Measurements from ENCODE around the gene SORL1-AS1.

Gene SORL1-AS1

GRCh38 chr11:121452609-121453150, at the start of gene SORL1-AS1:
Gene SORL1-AS1, minus strand, starts transcription at chr11:121452967.
- TF ChIP-seq, protein P1, sequence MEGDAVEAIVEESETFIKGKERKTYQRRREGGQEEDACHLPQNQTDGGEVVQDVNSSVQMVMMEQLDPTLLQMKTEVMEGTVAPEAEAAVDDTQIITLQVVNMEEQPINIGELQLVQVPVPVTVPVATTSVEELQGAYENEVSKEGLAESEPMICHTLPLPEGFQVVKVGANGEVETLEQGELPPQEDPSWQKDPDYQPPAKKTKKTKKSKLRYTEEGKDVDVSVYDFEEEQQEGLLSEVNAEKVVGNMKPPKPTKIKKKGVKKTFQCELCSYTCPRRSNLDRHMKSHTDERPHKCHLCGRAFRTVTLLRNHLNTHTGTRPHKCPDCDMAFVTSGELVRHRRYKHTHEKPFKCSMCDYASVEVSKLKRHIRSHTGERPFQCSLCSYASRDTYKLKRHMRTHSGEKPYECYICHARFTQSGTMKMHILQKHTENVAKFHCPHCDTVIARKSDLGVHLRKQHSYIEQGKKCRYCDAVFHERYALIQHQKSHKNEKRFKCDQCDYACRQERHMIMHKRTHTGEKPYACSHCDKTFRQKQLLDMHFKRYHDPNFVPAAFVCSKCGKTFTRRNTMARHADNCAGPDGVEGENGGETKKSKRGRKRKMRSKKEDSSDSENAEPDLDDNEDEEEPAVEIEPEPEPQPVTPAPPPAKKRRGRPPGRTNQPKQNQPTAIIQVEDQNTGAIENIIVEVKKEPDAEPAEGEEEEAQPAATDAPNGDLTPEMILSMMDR (conservative IDR thresholded peaks at IDR 0.05; ENCODE audit: low read length) = no peak; the same call in 1 of the 2 replicates
- no peak for TF ChIP-seq EZH2phosphoT487 (IDR thresholded peaks at IDR 0.05; ENCODE audit: borderline replicate concordance, low read depth, low read length)
- POLR2A ChIA-PET = interaction anchor here (0.6 to 14.5 kb wide), 5 partner anchors 21 to 104 kb away, joined by 3 to 413 read pairs (median 4); no protein-coding TSS in a partner anchor
- H3K27ac ChIP-seq (ENCODE audit: low read depth, low read length, poor library complexity, severe bottlenecking) = peak within 1 kb of the TSS; percentile 97
- H3K36me3 ChIP-seq (ENCODE audit: insufficient read depth, low read length) = peaks cover 58% of the 10 kb centered on the region
- peak within 1 kb of the TSS; percentile 96 for H3K4me2 ChIP-seq (ENCODE audit: low read length)
- no TSS peak for BruUV-seq (replicated peaks)
- no peak within 1 kb of the TSS for H2AFZ ChIP-seq (ENCODE audit: low read length)
- peak; percentile 59 for DNase-seq (ENCODE audit: low spot score)
- H3K4me3 ChIP-seq (ENCODE audit: low read depth, low read length, poor library complexity, severe bottlenecking) = peak within 1 kb of the TSS; percentile 89
- H4K20me1 ChIP-seq (ENCODE audit: insufficient read depth, low read length) = peaks cover 16% of the 10 kb centered on the region
- H3K4me1 ChIP-seq (ENCODE audit: insufficient read depth, low read length, poor library complexity, severe bottlenecking) = peaks cover 73% of the 10 kb centered on the region
- CTCF ChIA-PET (ENCODE audit: unreplicated experiment) = interaction anchor here (0.8 to 1.2 kb wide), 2 partner anchors 25 to 41 kb away, joined by 3 read pairs; no protein-coding TSS in a partner anchor
- intact Hi-C loops (cut with micrococcal nuclease; ENCODE audit: unreplicated experiment) = no loop called here
- H3K79me2 ChIP-seq (ENCODE audit: insufficient read depth, low read depth, low read length) = peaks cover 91% of the 10 kb centered on the region
- no peaks in the 10 kb centered on the region for H3K9me2 ChIP-seq (ENCODE audit: insufficient read depth, low read length)
- no peaks in the 10 kb centered on the region for H3K9me3 ChIP-seq (ENCODE audit: low read length)

GRCh38 chr11:121500717-121501116, 48.0 kb upstream of the SORL1-AS1 start:
- POLR2A ChIA-PET = interaction anchor here (1.1 to 1.7 kb wide), 2 partner anchors 11 to 18 kb away, joined by 3 to 5 read pairs; no protein-coding TSS in a partner anchor
- Histone ChIP-seq H3K9me3 (ENCODE audit: low read length) (peaks cover 25% of the 10 kb centered on the region; the same call in 1 of the 2 replicates), H3K4me1 (ENCODE audit: insufficient read depth, low read length, poor library complexity, severe bottlenecking) (peaks cover 20% of the 10 kb centered on the region), H3K36me3 (ENCODE audit: insufficient read depth, low read length) (peaks cover 100% of the 10 kb centered on the region), H3K4me3 (ENCODE audit: low read depth, low read length, poor library complexity, severe bottlenecking) (no peak overlapping the region), H3K9me2 (ENCODE audit: insufficient read depth, low read length) (no peaks in the 10 kb centered on the region), H4K20me1 (ENCODE audit: insufficient read depth, low read length) (no peaks in the 10 kb centered on the region), H2AFZ (ENCODE audit: low read length) (no peak overlapping the region), H3K79me2 (ENCODE audit: insufficient read depth, low read depth, low read length) (peaks cover 83% of the 10 kb centered on the region), H3K27ac (ENCODE audit: low read depth, low read length, poor library complexity, severe bottlenecking) (peak overlapping the region; percentile 10), H3K4me2 (ENCODE audit: low read length) (no peak overlapping the region)
- no peak for DNase-seq (ENCODE audit: low spot score)
- CTCF ChIA-PET (ENCODE audit: unreplicated experiment) = no interaction called here
- BruUV-seq (replicated peaks) = no TSS peak
- intact Hi-C loops (cut with micrococcal nuclease; ENCODE audit: unreplicated experiment) = no loop called here
- TF ChIP-seq, protein P1 (conservative IDR thresholded peaks at IDR 0.05; ENCODE audit: low read length) = no peak
- no peak for TF ChIP-seq EZH2phosphoT487 (IDR thresholded peaks at IDR 0.05; ENCODE audit: borderline replicate concordance, low read depth, low read length)

DNA sequence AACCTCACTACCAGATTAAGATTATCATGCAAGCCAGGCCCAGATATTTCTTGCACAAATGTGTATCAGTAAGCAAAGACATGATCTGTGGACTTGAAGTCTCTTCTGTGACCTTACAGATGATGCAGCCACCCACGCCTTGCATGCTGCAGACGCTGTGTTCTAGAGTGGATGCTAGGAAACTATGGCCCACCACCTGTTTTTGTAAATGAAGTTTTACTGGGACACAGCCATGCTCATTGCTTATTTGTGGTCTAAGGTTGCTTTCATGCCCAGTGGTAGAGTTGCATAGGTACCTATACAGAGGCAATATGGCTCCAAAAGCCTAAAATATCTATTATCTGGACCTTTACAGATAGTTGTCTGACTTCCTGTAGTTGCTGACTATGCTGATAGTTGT, 47.5 kb upstream of the SORL1-AS1 start:
- TF ChIP-seq, protein P1 (conservative IDR thresholded peaks at IDR 0.05; ENCODE audit: low read length) = no peak
- no peak for TF ChIP-seq EZH2phosphoT487 (IDR thresholded peaks at IDR 0.05; ENCODE audit: borderline replicate concordance, low read depth, low read length)
- Histone ChIP-seq H2AFZ (ENCODE audit: low read length) (no peak overlapping the region), H3K4me2 (ENCODE audit: low read length) (no peak overlapping the region), H3K9me2 (ENCODE audit: insufficient read depth, low read length) (no peaks in the 10 kb centered on the region), H3K79me2 (ENCODE audit: insufficient read depth, low read depth, low read length) (peaks cover 83% of the 10 kb centered on the region), H3K36me3 (ENCODE audit: insufficient read depth, low read length) (peaks cover 100% of the 10 kb centered on the region), H3K27ac (ENCODE audit: low read depth, low read length, poor library complexity, severe bottlenecking) (peak overlapping the region; percentile 10), H4K20me1 (ENCODE audit: insufficient read depth, low read length) (no peaks in the 10 kb centered on the region), H3K4me1 (ENCODE audit: insufficient read depth, low read length, poor library complexity, severe bottlenecking) (peaks cover 24% of the 10 kb centered on the region), H3K9me3 (ENCODE audit: low read length) (peaks cover 20% of the 10 kb centered on the region; the same call in 1 of the 2 replicates), H3K4me3 (ENCODE audit: low read depth, low read length, poor library complexity, severe bottlenecking) (no peak overlapping the region)
- BruUV-seq (replicated peaks) = no TSS peak
- intact Hi-C loops (cut with micrococcal nuclease; ENCODE audit: unreplicated experiment) = no loop called here
- no peak for DNase-seq (ENCODE audit: low spot score)
- CTCF ChIA-PET (ENCODE audit: unreplicated experiment) = no interaction called here
- POLR2A ChIA-PET = interaction anchor here (0.7 to 1.7 kb wide), 2 partner anchors 17 to 71 kb away, joined by 3 to 5 read pairs; no protein-coding TSS in a partner anchor
